ENCODE data around the gene NLK.

The NLK gene

GRCh38 chr17:28065706-28066105 lies 23.2 kb downstream of the NLK start:
- no peak for DNase-seq (ENCODE audit: low read depth)
- no peak for TF ChIP-seq CTCF (IDR thresholded peaks at IDR 0.05; ENCODE audit: low read depth, low read length, missing control alignments)
- in situ Hi-C loops (cut with HindIII; ENCODE audit: low sequenced_read_pairs): no loop called here
- no peak overlapping the region for H3K4me3 ChIP-seq (ENCODE audit: low read depth, low read length)

GRCh38 chr17:28069061-28069460 lies 26.6 kb downstream of the NLK start:
- no peak for TF ChIP-seq CTCF (IDR thresholded peaks at IDR 0.05; ENCODE audit: low read depth, low read length, missing control alignments)
- in situ Hi-C loops (cut with HindIII; ENCODE audit: low sequenced_read_pairs): no loop called here
- DNase-seq (ENCODE audit: low read depth): no peak
- H3K4me3 ChIP-seq (ENCODE audit: low read depth, low read length): no peak overlapping the region

GRCh38 chr17:28071179-28071578 lies 28.7 kb downstream of the NLK start:
- DNase-seq (ENCODE audit: low read depth): no peak
- TF ChIP-seq CTCF (IDR thresholded peaks at IDR 0.05; ENCODE audit: low read depth, low read length, missing control alignments): no peak
- H3K4me3 ChIP-seq (ENCODE audit: low read depth, low read length): no peak overlapping the region
- in situ Hi-C loops (cut with HindIII; ENCODE audit: low sequenced_read_pairs): no loop called here

- in situ Hi-C loops (cut with HindIII; ENCODE audit: low sequenced_read_pairs): no loop called here
- no peak overlapping the region for H3K4me3 ChIP-seq (ENCODE audit: low read depth, low read length)
- peak; percentile 4 for DNase-seq (ENCODE audit: low read depth)
- TF ChIP-seq CTCF (IDR thresholded peaks at IDR 0.05; ENCODE audit: low read depth, low read length, missing control alignments): no peak
These were observed 29.6 kb downstream of the NLK start for GRCh38 chr17:28071891-28072606.

GRCh38 chr17:28072936-28073533 lies 30.6 kb downstream of the NLK start:
- no peak for TF ChIP-seq CTCF (IDR thresholded peaks at IDR 0.05; ENCODE audit: low read depth, low read length, missing control alignments)
- in situ Hi-C loops (cut with HindIII; ENCODE audit: low sequenced_read_pairs): no loop called here
- DNase-seq (ENCODE audit: low read depth): no peak
- H3K4me3 ChIP-seq (ENCODE audit: low read depth, low read length): no peak overlapping the region

- in situ Hi-C loops (cut with HindIII; ENCODE audit: low sequenced_read_pairs): no loop called here
- no peak for TF ChIP-seq CTCF (IDR thresholded peaks at IDR 0.05; ENCODE audit: low read depth, low read length, missing control alignments)
- no peak for DNase-seq (ENCODE audit: low read depth)
- no peak overlapping the region for H3K4me3 ChIP-seq (ENCODE audit: low read depth, low read length)
These were observed 31.5 kb downstream of the NLK start for GRCh38 chr17:28074010-28074409.
